Measurements from ENCODE around the gene SNRNP48. TPM values are rescaled to one million over a fixed set of nuclear protein-coding genes. Genes with fewer than 3 reads are reported as not detected.

SNRNP48 gene
- total and polyA plus RNA-seq, 2 donors (not counting 3 experiments of a cell fraction or from before 2014, with no cell fraction given), result 4.2 to 13.2 TPM

GRCh38 chr6:7585287-7585930 lies 4.6 kb upstream of the SNRNP48 start:
- Histone ChIP-seq H3K79me2 (ENCODE audit: control insufficient read depth, insufficient read depth, low read length) (peaks cover 4% of the 10 kb centered on the region), H3K36me3 (ENCODE audit: control insufficient read depth in 2 of 2, extremely low read depth in 1 of 2, insufficient read depth in 2 of 2, low read length in 2 of 2) (no peaks in the 10 kb centered on the region), H2AFZ (ENCODE audit: low read depth, low read length) (no peak overlapping the region), H3K4me2 (ENCODE audit: insufficient read depth, low read length) (no peak overlapping the region), H3K9me1 (replicated peaks; ENCODE audit: control insufficient read depth, extremely low read depth, insufficient read depth, low read length) (no peaks in the 10 kb centered on the region), H3K9ac (replicated peaks; ENCODE audit: extremely low read depth, insufficient read depth, low read length) (no peak overlapping the region), H3K9me3 (replicated peaks; ENCODE audit: control insufficient read depth, insufficient read depth, low read length) (no peaks in the 10 kb centered on the region), H3K27ac (ENCODE audit: insufficient read depth, low read depth, low read length) (no peak overlapping the region), H3K27me3 (ENCODE audit: control insufficient read depth in 2 of 2, insufficient read depth in 2 of 2, low read length in 2 of 2) (peaks cover 6% of the 10 kb centered on the region in 2 experiments), H4K20me1 (replicated peaks; ENCODE audit: control insufficient read depth, extremely low read depth, insufficient read depth, low read length) (no peaks in the 10 kb centered on the region), H3K4me1 (ENCODE audit: control insufficient read depth, extremely low read depth, insufficient read depth, low read length) (no peaks in the 10 kb centered on the region), H3K4me3 (replicated peaks in 1 of 3; ENCODE audit: insufficient read depth in 1 of 3, low read depth in 1 of 3, low read length in 3 of 3) (no peak overlapping the region)
- POLR2A ChIA-PET, result no interaction called here
- DNase-seq (ENCODE audit: low read depth, low spot score) (no peak), FAIRE-seq (no peak)
- dilution Hi-C loops (cut with MboI; ENCODE audit: extremely low pct_ligation_motif_present, low sequenced_read_pairs), result no loop called here
- no peak for TF ChIP-seq MAX (IDR thresholded peaks at IDR 0.05; ENCODE audit: insufficient read depth, insufficient read length)
- TF ChIP-seq POLR2A (IDR thresholded peaks at IDR 0.05; ENCODE audit: low read depth, low read length), result no peak
- TF ChIP-seq MYC (IDR thresholded peaks at IDR 0.05; ENCODE audit: low read depth, low read length), result no peak
- no peak for TF ChIP-seq POLR2AphosphoS5 (IDR thresholded peaks at IDR 0.05; ENCODE audit: insufficient read depth, low read depth, low read length)
- no peak for TF ChIP-seq JUN (IDR thresholded peaks at IDR 0.05; ENCODE audit: borderline replicate concordance, insufficient read depth, insufficient read length, low read depth)
- no peak for TF ChIP-seq EZH2 (IDR thresholded peaks at IDR 0.05; ENCODE audit: borderline replicate concordance, low read depth, low read length, severe bottlenecking)
- TF ChIP-seq GATA2 (IDR thresholded peaks at IDR 0.05; ENCODE audit: insufficient read depth, insufficient read length, low read depth, low read length), result no peak
- CTCF ChIA-PET, result no interaction called here
- no TSS peak for BruUV-seq (replicated peaks)
- intact Hi-C loops (cut with micrococcal nuclease), result no loop called here

GRCh38 chr6:7587631-7588100 lies 2.3 kb upstream of the SNRNP48 start:
- no TSS peak for BruUV-seq (replicated peaks)
- H3K27ac ChIP-seq (ENCODE audit: insufficient read depth, low read depth, low read length), result no peak overlapping the region
- no peaks in the 10 kb centered on the region for H3K36me3 ChIP-seq (ENCODE audit: control insufficient read depth in 2 of 2, extremely low read depth in 1 of 2, insufficient read depth in 2 of 2, low read length in 2 of 2)
- no peak for TF ChIP-seq MAX (IDR thresholded peaks at IDR 0.05; ENCODE audit: insufficient read depth, insufficient read length)
- no peak for TF ChIP-seq JUN (IDR thresholded peaks at IDR 0.05; ENCODE audit: borderline replicate concordance, insufficient read depth, insufficient read length, low read depth)
- no peak for TF ChIP-seq MYC (IDR thresholded peaks at IDR 0.05; ENCODE audit: low read depth, low read length)
- TF ChIP-seq POLR2AphosphoS5 (IDR thresholded peaks at IDR 0.05; ENCODE audit: insufficient read depth, low read depth, low read length), result no peak
- peaks cover 11% of the 10 kb centered on the region for H3K4me1 ChIP-seq (ENCODE audit: control insufficient read depth, extremely low read depth, insufficient read depth, low read length)
- CTCF ChIA-PET, result no interaction called here
- no peak for FAIRE-seq
- peak overlapping the region; percentile 5 for H2AFZ ChIP-seq (ENCODE audit: low read depth, low read length)
- H3K9me1 ChIP-seq (replicated peaks; ENCODE audit: control insufficient read depth, extremely low read depth, insufficient read depth, low read length), result no peaks in the 10 kb centered on the region
- H3K4me2 ChIP-seq (ENCODE audit: insufficient read depth, low read length), result no peak overlapping the region
- peaks cover 2 to 6% of the 10 kb centered on the region in 2 experiments for H3K27me3 ChIP-seq (ENCODE audit: control insufficient read depth in 2 of 2, insufficient read depth in 2 of 2, low read length in 2 of 2)
- no peaks in the 10 kb centered on the region for H3K9me3 ChIP-seq (replicated peaks; ENCODE audit: control insufficient read depth, insufficient read depth, low read length)
- intact Hi-C loops (cut with micrococcal nuclease) (no loop called here), dilution Hi-C loops (cut with MboI; ENCODE audit: extremely low pct_ligation_motif_present, low sequenced_read_pairs) (no loop called here)
- peaks cover 24% of the 10 kb centered on the region for H3K79me2 ChIP-seq (ENCODE audit: control insufficient read depth, insufficient read depth, low read length)
- DNase-seq (ENCODE audit: low read depth, low spot score), result peak; percentile 6
- H3K9ac ChIP-seq (replicated peaks; ENCODE audit: extremely low read depth, insufficient read depth, low read length), result no peak overlapping the region
- no peak overlapping the region for H3K4me3 ChIP-seq (replicated peaks in 1 of 3; ENCODE audit: insufficient read depth in 1 of 3, low read depth in 1 of 3, low read length in 3 of 3)
- POLR2A ChIA-PET, result no interaction called here
- H4K20me1 ChIP-seq (replicated peaks; ENCODE audit: control insufficient read depth, extremely low read depth, insufficient read depth, low read length), result no peaks in the 10 kb centered on the region

Data from endothelial cell of umbilical vein (primary cell).